ENCODE measurements around the gene CDK5RAP3.
A peak's percentile ranks its signal among the peaks of the same experiment; 100 is the strongest.
"Not testable (repeated sequence)": the region's sequence is repeated elsewhere in the genome, so short reads cannot be mapped to it uniquely, and the experiment has no call there.

Gene CDK5RAP3

GRCh38 chr17:47975189-47975822, 4.4 kb downstream of the CDK5RAP3 start:
- DNase-seq (ENCODE audit: low read depth) = no peak

GRCh38 chr17:47975823-47976205, 4.9 kb downstream of the CDK5RAP3 start:
- no peak for DNase-seq (ENCODE audit: low read depth)

- peak; percentile 44 for DNase-seq (ENCODE audit: low read depth)
Measured at GRCh38 chr17:47978324-47978723, 7.4 kb downstream of the CDK5RAP3 start.

- DNase-seq (ENCODE audit: low read depth) = no peak
Measured at GRCh38 chr17:47980541-47980940, 9.6 kb downstream of the CDK5RAP3 start.

- peak; percentile 76 for DNase-seq (ENCODE audit: low read depth)
Measured at GRCh38 chr17:47981462-47981861, 10.5 kb downstream of the CDK5RAP3 start.

- no peak for DNase-seq (ENCODE audit: low read depth)
Measured at GRCh38 chr17:47982091-47982617, 11.2 kb downstream of the CDK5RAP3 start.

GRCh38 chr17:47982645-47983390, 11.9 kb downstream of the CDK5RAP3 start:
- DNase-seq (ENCODE audit: low read depth) = peak; percentile 71

- no peak for DNase-seq (ENCODE audit: low read depth)
Measured at GRCh38 chr17:47983492-47984223, 12.7 kb downstream of the CDK5RAP3 start.

GRCh38 chr17:47986520-47986919, 15.6 kb downstream of the CDK5RAP3 start:
- no peak for DNase-seq (ENCODE audit: low read depth)

- no peak for DNase-seq (ENCODE audit: low read depth)
Measured at GRCh38 chr17:47987240-47987835, 16.4 kb downstream of the CDK5RAP3 start.

- DNase-seq (ENCODE audit: low read depth) = not testable (repeated sequence)
Measured at GRCh38 chr17:47988445-47988844, 17.5 kb downstream of the CDK5RAP3 start.

GRCh38 chr17:47989159-47989558, 18.2 kb downstream of the CDK5RAP3 start:
- no peak for DNase-seq (ENCODE audit: low read depth)

GRCh38 chr17:47989700-47990099, 18.8 kb downstream of the CDK5RAP3 start:
- DNase-seq (ENCODE audit: low read depth) = no peak

- no peak for DNase-seq (ENCODE audit: low read depth)
Measured at GRCh38 chr17:47990962-47991731, 20.2 kb downstream of the CDK5RAP3 start.

- no peak for DNase-seq (ENCODE audit: low read depth)
Measured at GRCh38 chr17:47992216-47992615, 21.3 kb downstream of the CDK5RAP3 start.

- no peak for DNase-seq (ENCODE audit: low read depth)
Measured at GRCh38 chr17:47993031-47993564, 22.2 kb downstream of the CDK5RAP3 start.

GRCh38 chr17:47993964-47994363, 23.1 kb downstream of the CDK5RAP3 start:
- no peak for DNase-seq (ENCODE audit: low read depth)

- DNase-seq (ENCODE audit: low read depth) = no peak
Measured at GRCh38 chr17:47994724-47995123, 23.8 kb downstream of the CDK5RAP3 start.

GRCh38 chr17:47995241-47995935, 24.5 kb downstream of the CDK5RAP3 start:
- DNase-seq (ENCODE audit: low read depth) = no peak

- no peak for DNase-seq (ENCODE audit: low read depth)
Measured at GRCh38 chr17:47996201-47996600, 25.3 kb downstream of the CDK5RAP3 start.

GRCh38 chr17:47997586-47997985, 26.7 kb downstream of the CDK5RAP3 start:
- DNase-seq (ENCODE audit: low read depth) = no peak

Data from CMK (cell line).